B cell (primary cell): ENCODE measurements around the gene CALCOCO2. TPM values are rescaled to one million over a fixed set of nuclear protein-coding genes. Genes with fewer than 3 reads are reported as not detected.
A peak's percentile ranks its signal among the peaks of the same experiment; 100 is the strongest.

Source experiments
- ATAC-seq: fragments of 200-7000 bp; cut with Tn5 transposase; one replicate; pipeline ENCODE4 v1.10.0; 2021; ENCODE audit warnings: low read depth, mild to moderate bottlenecking, moderate number of reproducible peaks, moderate library complexity
- CTCF ChIA-PET: fragments of 350-600 bp; sonication (Branson Sonifier 250); formaldehyde crosslinking; loops from one replicate; lab custom pipeline; 2021; ENCODE audit warnings: antibody characterized with exemption, inconsistent platforms; lab: Charles Lee
- POLR2A ChIA-PET: fragments of 350-600 bp; sonication (Branson Sonifier 250); formaldehyde crosslinking; loops from one replicate; lab custom pipeline; 2021; ENCODE audit warnings: antibody characterized with exemption; lab: Charles Lee
- DNase-seq: peaks from one replicate; pipeline ENCODE4 v3.0.0; 2013
- H2AFZ ChIP-seq: 2 replicates; pipeline ENCODE4 v1.6.1; 2012; ENCODE audit warnings: mild to moderate bottlenecking, low read depth, low read length; ENCODE audit not compliant: insufficient read depth, poor library complexity, severe bottlenecking
- H3K27ac ChIP-seq, 2 donors: 1 replicate in 1 of 2; 2 replicates in 1 of 2; pipeline ENCODE4 v1.5.1; 2012 to 2013; ENCODE audit warnings: low read length in 2 of 2, mild to moderate bottlenecking in 2 of 2, moderate library complexity in 1 of 2
- H3K27me3 ChIP-seq, 4 experiments: fragments of 200-600 bp in 1 of 4; sonication (generic) in 1 of 4; replicated peaks in 1 of 4; 1 replicate in 2 of 4; 2 replicates in 2 of 4; pipeline versions ENCODE4 v1.6.1 to v1.7.0; 2013 to 2016; ENCODE audit warnings: low read length in 3 of 4, mild to moderate bottlenecking in 2 of 4, mixed read lengths in 1 of 4, moderate library complexity in 1 of 4; ENCODE audit not compliant: insufficient read depth in 4 of 4, control insufficient read depth in 3 of 4; ENCODE audit errors: control extremely low read depth in 1 of 4
- H3K36me3 ChIP-seq, 2 experiments: replicated peaks in 1 of 2; 1 replicate in 1 of 2; 2 replicates in 1 of 2; pipeline versions ENCODE4 v1.6.1 to v1.7.1; 2013; ENCODE audit warnings: low read length in 1 of 2; ENCODE audit not compliant: insufficient read depth in 2 of 2, control insufficient read depth in 1 of 2; ENCODE audit errors: control extremely low read depth in 1 of 2, extremely low read depth in 1 of 2
- H3K4me1 ChIP-seq, 2 donors: fragments of 200-600 bp in 1 of 2; sonication (generic) in 1 of 2; 1 replicate in 1 of 2; 2 replicates in 1 of 2; pipeline versions ENCODE4 v1.5.1 to v1.6.1; 2013 to 2017; ENCODE audit warnings: low read length in 2 of 2; ENCODE audit not compliant: control insufficient read depth in 2 of 2, insufficient read depth in 2 of 2
- H3K4me2 ChIP-seq: replicated peaks from 2 replicates; pipeline ENCODE3; 2012; ENCODE audit warnings: mild to moderate bottlenecking, low read depth, low read length; ENCODE audit not compliant: poor library complexity, severe bottlenecking
- H3K4me3 ChIP-seq, 5 experiments: fragments of 200-600 bp in 1 of 5; sonication (generic) in 1 of 5; 1 replicate in 3 of 5; 2 replicates in 2 of 5; pipeline versions ENCODE4 v1.5.1 to v1.7.0; 2011 to 2016; ENCODE audit warnings: low read length in 4 of 5, mild to moderate bottlenecking in 4 of 5, low read depth in 2 of 5, control low read depth in 1 of 5, moderate library complexity in 1 of 5; ENCODE audit not compliant: insufficient read depth in 1 of 5; ENCODE audit errors: control extremely low read depth in 1 of 5, extremely low read depth in 1 of 5
- H3K79me2 ChIP-seq: fragments of 200-600 bp; sonication (generic); one replicate; pipeline ENCODE4 v1.6.0; 2016; ENCODE audit warnings: low read length; ENCODE audit not compliant: control insufficient read depth, insufficient read depth
- H3K9ac ChIP-seq: fragments of 200-600 bp; sonication (generic); 2 replicates; pipeline ENCODE4 v1.6.1; 2017; ENCODE audit warnings: mild to moderate bottlenecking, low read length, moderate library complexity
- H3K9me3 ChIP-seq, 3 donors: one replicate each; pipeline versions ENCODE4 v1.6.1 to v1.7.1; 2013; ENCODE audit warnings: low read length in 2 of 3; ENCODE audit not compliant: control insufficient read depth in 2 of 3, insufficient read depth in 1 of 3; ENCODE audit errors: control extremely low read depth in 1 of 3
- H4K20me1 ChIP-seq: 2 replicates; pipeline ENCODE4 v1.6.0; 2012; ENCODE audit warnings: mild to moderate bottlenecking, low read length; ENCODE audit not compliant: insufficient read depth, control insufficient read depth, poor library complexity, severe bottlenecking
- H3K27ac Mint-ChIP-seq: one replicate; pipeline ENCODE4 v1.8.0; 2021; ENCODE audit warnings: mixed read lengths
- H3K27me3 Mint-ChIP-seq: one replicate; pipeline ENCODE4 v1.8.0; 2021; ENCODE audit warnings: mixed read lengths
- H3K4me1 Mint-ChIP-seq: one replicate; pipeline ENCODE4 v1.8.0; 2021; ENCODE audit warnings: mixed read lengths
- H3K4me3 Mint-ChIP-seq: one replicate; pipeline ENCODE4 v1.8.0; 2021; ENCODE audit warnings: mixed read lengths
- H3K9me3 Mint-ChIP-seq: one replicate; pipeline ENCODE4 v1.8.0; 2022; ENCODE audit warnings: mixed read lengths; ENCODE audit not compliant: insufficient read depth
- CTCF ChIP-seq: fragments of 200-600 bp; IDR thresholded peaks from one replicate; pipeline ENCODE4 v1.8.0; 2022; ENCODE audit warnings: antibody characterized with exemption, mild to moderate bottlenecking
- EZH2 ChIP-seq: IDR thresholded peaks from 2 replicates; pipeline ENCODE4 v1.6.1; 2012; ENCODE audit warnings: borderline replicate concordance, low read depth, mild to moderate bottlenecking, moderate library complexity, low read length; ENCODE audit not compliant: insufficient read depth, poor library complexity, severe bottlenecking
- WGBS: methylation state at CpG from one replicate; pipeline ENCODE4 v1.1.5; 2013; ENCODE audit warnings: missing lambda C conversion rate; ENCODE audit not compliant: insufficient coverage; 5-methylcytosine and 5-hydroxymethylcytosine counted together
- intact Hi-C: fragments of 100-400 bp; cut with micrococcal nuclease; formaldehyde crosslinking; loops from one replicate; pipeline ENCODE4 v1.10.0; 2022
- polyA plus RNA-seq: library from polyadenylated mRNA; depleted of rRNA; stranded (reverse); fragments of >200 nt; gene quantifications from 2 replicates; pipeline ENCODE4 v1.2.3, GENCODE V29; 2012
- small RNA-seq: library from RNA; depleted of rRNA; stranded (forward); fragments of <200 nt; gene quantifications from one replicate; pipeline ENCODE3, GENCODE V24; 2012; ENCODE audit warnings: low replicate concordance, low read depth; ENCODE audit not compliant: insufficient read length
- total RNA-seq, 2 donors: library from RNA; stranded (reverse); fragments of 120-200 nt in 1 of 2; gene quantifications; 1 replicate in 1 of 2; 2 replicates in 1 of 2; pipeline versions ENCODE4 v1.2.3 to v1.2.4, GENCODE V29; 2013 to 2022

CALCOCO2 gene
- total and polyA plus RNA-seq, 2 donors (not counting 1 experiment from before 2014, with no cell fraction given) = 49.6 to 148 TPM

- Mint-ChIP-seq H3K27me3 (no peaks in the 10 kb centered on the region), H3K9me3 (no peaks in the 10 kb centered on the region), H3K4me1 (peaks cover 62% of the 10 kb centered on the region), H3K4me3 (peak overlapping the region; percentile 92), H3K27ac (peak overlapping the region; percentile 82)
- Histone ChIP-seq H3K9ac (no peak overlapping the region), H3K9me3 (no peaks in the 10 kb centered on the region), H3K4me3 (no peak overlapping the region), H3K36me3 (peaks cover 0 to 42% of the 10 kb centered on the region in 2 experiments), H3K79me2 (peaks cover 71% of the 10 kb centered on the region), H3K27me3 (no peaks in the 10 kb centered on the region), H3K4me2 (peak overlapping the region; percentile 84), H4K20me1 (peaks cover 61% of the 10 kb centered on the region), H3K4me1 (peaks cover 36 to 41% of the 10 kb centered on the region in 2 donors), H2AFZ (no peak overlapping the region), H3K27ac (peak overlapping the region in 1 of 2 donors; percentile 82)
- TF ChIP-seq CTCF (no peak), EZH2 (no peak)
- no peak for ATAC-seq
- intact Hi-C loops = no loop called here
- 86% methylated on average over 1 of the region's 2 CpGs for WGBS
- DNase-seq = no peak
- ChIA-PET CTCF (interaction anchor here (0.8 kb wide), 1 partner anchor 26 kb away, joined by 3 read pairs; no protein-coding TSS in a partner anchor), POLR2A (no interaction called here)
These were observed 79.5 kb downstream of the CALCOCO2 start for GRCh38 chr17:48910370-48910769.

GRCh38 chr17:48912476-48912875, 81.6 kb downstream of the CALCOCO2 start:
- intact Hi-C loops = no loop called here
- Mint-ChIP-seq H3K4me1 (peaks cover 70% of the 10 kb centered on the region), H3K27me3 (no peaks in the 10 kb centered on the region), H3K27ac (peak overlapping the region; percentile 10), H3K9me3 (no peaks in the 10 kb centered on the region), H3K4me3 (peak overlapping the region; percentile 1)
- no peak overlapping the region for H3K9ac ChIP-seq
- H4K20me1 ChIP-seq = peaks cover 66% of the 10 kb centered on the region
- peaks cover 41 to 44% of the 10 kb centered on the region in 2 donors for H3K4me1 ChIP-seq
- ChIA-PET CTCF (no interaction called here), POLR2A (no interaction called here)
- WGBS = 100% methylated on average over 1 of the region's 2 CpGs
- H3K9me3 ChIP-seq = no peaks in the 10 kb centered on the region
- DNase-seq (no peak), ATAC-seq (no peak)
- H3K79me2 ChIP-seq = peaks cover 72% of the 10 kb centered on the region
- no peak overlapping the region for H2AFZ ChIP-seq
- no peak overlapping the region for H3K4me3 ChIP-seq
- TF ChIP-seq EZH2 (no peak), CTCF (no peak)
- H3K27ac ChIP-seq = no peak overlapping the region
- no peaks in the 10 kb centered on the region for H3K27me3 ChIP-seq
- H3K36me3 ChIP-seq = peaks cover 2 to 55% of the 10 kb centered on the region in 2 experiments
- H3K4me2 ChIP-seq = no peak overlapping the region

Small RNA genes within 50 kb of the gene (small RNA-seq; reads per million reads assigned to genes)
- not detected for gene AC068531.1
- 0.57 reads per million for gene RF00263

Other genes starting within 250 kb of the CALCOCO2 start
- 3.4 and 4.0 TPM in 2 replicates for gene HOXB3, start 240.8 kb upstream of the CALCOCO2 start, total RNA-seq
- 1.4 and 3.0 TPM in 2 replicates for gene HOXB3, start 240.8 kb upstream of the CALCOCO2 start, polyA plus RNA-seq
- gene HOXB5, start 237.3 kb upstream of the CALCOCO2 start, total RNA-seq = not detected in 2 replicates
- not detected in 2 replicates for gene HOXB5, start 237.3 kb upstream of the CALCOCO2 start, polyA plus RNA-seq
- gene HOXB6, start 226.0 kb upstream of the CALCOCO2 start, total RNA-seq = not detected in 2 replicates
- gene HOXB6, start 226.0 kb upstream of the CALCOCO2 start, polyA plus RNA-seq = 0.10 TPM in 1 of 2 replicates, not detected in the other
- gene HOXB7, start 220.0 kb upstream of the CALCOCO2 start, total RNA-seq = 0.36 and 1.3 TPM in 2 replicates
- 0.25 TPM in 1 of 2 replicates, not detected in the other for gene HOXB7, start 220.0 kb upstream of the CALCOCO2 start, polyA plus RNA-seq
- not detected in 2 replicates for gene HOXB8, start 215.7 kb upstream of the CALCOCO2 start, total RNA-seq
- gene HOXB8, start 215.7 kb upstream of the CALCOCO2 start, polyA plus RNA-seq = not detected in 2 replicates
- gene HOXB9, start 204.7 kb upstream of the CALCOCO2 start, total RNA-seq = not detected in 2 replicates
- 0.04 and 0.07 TPM in 2 replicates for gene HOXB9, start 204.7 kb upstream of the CALCOCO2 start, polyA plus RNA-seq
- gene PRAC1, start 108.5 kb upstream of the CALCOCO2 start, total RNA-seq = not detected in 2 replicates
- not detected in 2 replicates for gene PRAC1, start 108.5 kb upstream of the CALCOCO2 start, polyA plus RNA-seq
- not detected in 2 replicates for gene PRAC2, start 107.8 kb upstream of the CALCOCO2 start, total RNA-seq
- gene PRAC2, start 107.8 kb upstream of the CALCOCO2 start, polyA plus RNA-seq = not detected in 2 replicates
- not detected in 2 replicates for gene HOXB13, start 102.3 kb upstream of the CALCOCO2 start, total RNA-seq
- not detected in 2 replicates for gene HOXB13, start 102.3 kb upstream of the CALCOCO2 start, polyA plus RNA-seq
- gene TTLL6, start 13.8 kb upstream of the CALCOCO2 start, total RNA-seq = not detected in 2 replicates
- not detected in 2 replicates for gene TTLL6, start 13.8 kb upstream of the CALCOCO2 start, polyA plus RNA-seq
- gene ATP5MC1, start 61.8 kb downstream of the CALCOCO2 start, total RNA-seq = 39.8 and 40.8 TPM in 2 replicates
- 104 and 209 TPM in 2 replicates for gene ATP5MC1, start 61.8 kb downstream of the CALCOCO2 start, polyA plus RNA-seq
- gene UBE2Z, start 77.4 kb downstream of the CALCOCO2 start, total RNA-seq = 121 and 122 TPM in 2 replicates
- gene UBE2Z, start 77.4 kb downstream of the CALCOCO2 start, polyA plus RNA-seq = 56.2 and 87.1 TPM in 2 replicates
- 77.5 and 81.9 TPM in 2 replicates for gene SNF8, start 113.8 kb downstream of the CALCOCO2 start, total RNA-seq
- 90.2 and 94.6 TPM in 2 replicates for gene SNF8, start 113.8 kb downstream of the CALCOCO2 start, polyA plus RNA-seq
- gene GIP, start 137.6 kb downstream of the CALCOCO2 start, total RNA-seq = not detected in 2 replicates
- gene GIP, start 137.6 kb downstream of the CALCOCO2 start, polyA plus RNA-seq = not detected in 2 replicates
- gene IGF2BP1, start 166.3 kb downstream of the CALCOCO2 start, total RNA-seq = 0.27 TPM in 1 of 2 replicates, not detected in the other
- gene IGF2BP1, start 166.3 kb downstream of the CALCOCO2 start, polyA plus RNA-seq = not detected in 2 replicates